HG03460 (cell line): ENCODE data around the gene GRAP2.
"Not testable (repeated sequence)": the region's sequence is repeated elsewhere in the genome, so short reads cannot be mapped to it uniquely, and the experiment has no call there.

Source experiments
- ATAC-seq: cut with Tn5 transposase; IDR thresholded peaks from one replicate; pipeline ENCODE4 v1.9.1; 2021; ENCODE audit not compliant: unreplicated experiment

Gene GRAP2

GRCh38 chr22:39943337-39943736 is 42.5 kb downstream of the GRAP2 start:
- ATAC-seq: no peak

GRCh38 chr22:39943953-39944872 is 43.3 kb downstream of the GRAP2 start:
- ATAC-seq: no peak

GRCh38 chr22:39946126-39946502 is 45.2 kb downstream of the GRAP2 start:
- ATAC-seq: no peak

GRCh38 chr22:39946503-39947219 is 45.8 kb downstream of the GRAP2 start:
- ATAC-seq: no peak

- ATAC-seq: no peak
These were observed 46.6 kb downstream of the GRAP2 start for GRCh38 chr22:39947220-39948216.

- ATAC-seq: no peak
These were observed 49.3 kb downstream of the GRAP2 start for GRCh38 chr22:39949964-39950737.

- not testable (repeated sequence) for ATAC-seq
These were observed 50.9 kb downstream of the GRAP2 start for GRCh38 chr22:39951603-39952293.

GRCh38 chr22:39952347-39952746 is 51.5 kb downstream of the GRAP2 start:
- no peak for ATAC-seq

GRCh38 chr22:39953101-39953500 is 52.2 kb downstream of the GRAP2 start:
- ATAC-seq: no peak

- no peak for ATAC-seq
These were observed 53.7 kb downstream of the GRAP2 start for GRCh38 chr22:39954584-39955055.

- ATAC-seq: no peak
These were observed 54.8 kb downstream of the GRAP2 start for GRCh38 chr22:39955675-39956074.

GRCh38 chr22:39956932-39957664 is 56.2 kb downstream of the GRAP2 start:
- ATAC-seq: no peak

- ATAC-seq: no peak
These were observed 57.3 kb downstream of the GRAP2 start for GRCh38 chr22:39958009-39958711.

GRCh38 chr22:39958949-39959639 is 58.2 kb downstream of the GRAP2 start:
- no peak for ATAC-seq

- ATAC-seq: no peak
These were observed 59.0 kb downstream of the GRAP2 start, which contains the start of gene TMA7B for GRCh38 chr22:39959640-39960447. TMA7B (plus strand) TSS chr22:39960397; CDS start chr22:39964375, 3,978 bp downstream.
